Measurements from ENCODE around the gene ZGLP1.

Gene ZGLP1

DNA sequence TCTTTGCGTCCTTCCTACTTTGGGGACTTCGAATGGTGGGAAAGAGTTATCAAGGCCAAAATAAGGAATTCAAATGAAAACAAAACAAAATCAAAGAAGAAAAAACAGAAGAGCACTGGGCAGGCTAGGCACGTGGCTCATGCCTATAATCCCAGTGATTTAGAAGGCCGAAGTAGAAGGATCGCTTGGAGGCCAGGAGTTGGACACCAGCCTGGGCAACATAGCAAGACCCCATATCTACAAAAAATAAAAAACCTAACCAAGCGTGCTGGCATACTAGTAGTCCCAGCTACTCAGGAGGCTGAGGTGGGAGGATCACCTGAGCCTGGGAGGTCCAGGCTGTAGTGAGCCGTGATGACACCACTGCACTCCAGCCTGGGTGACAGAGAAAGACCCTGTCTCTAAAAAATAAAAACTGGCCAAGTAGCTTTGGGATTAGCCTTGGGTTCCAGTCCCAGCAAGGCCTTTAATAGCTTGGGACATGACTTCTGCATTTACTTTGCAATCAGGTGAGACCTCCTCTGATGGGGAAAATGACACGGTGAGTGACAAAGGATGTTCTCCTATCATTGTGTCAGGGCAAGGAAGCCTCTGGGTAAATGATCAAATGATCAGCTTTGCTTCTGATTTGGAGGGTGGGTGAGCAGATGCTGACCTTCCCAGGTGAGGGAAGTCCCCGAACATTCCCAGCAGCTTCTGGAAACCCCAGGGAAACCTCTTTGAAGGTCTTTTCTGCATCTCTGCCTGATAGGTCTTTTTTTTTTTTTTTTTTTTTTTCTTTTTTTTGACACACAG is 31.6 kb downstream of the ZGLP1 start:
- H3K4me1 ChIP-seq (ENCODE audit: control insufficient read depth, low read length) = peaks cover 8% of the 10 kb centered on the region
- no peaks in the 10 kb centered on the region for H3K9me2 ChIP-seq (replicated peaks; ENCODE audit: control insufficient read depth, low read length)
- no peak overlapping the region for H3K27ac ChIP-seq (ENCODE audit: low read depth, low read length)
- TF ChIP-seq EZH2phosphoT487 (IDR thresholded peaks at IDR 0.05; ENCODE audit: borderline replicate concordance, low read length) = no peak
- TF ChIP-seq, protein P1, sequence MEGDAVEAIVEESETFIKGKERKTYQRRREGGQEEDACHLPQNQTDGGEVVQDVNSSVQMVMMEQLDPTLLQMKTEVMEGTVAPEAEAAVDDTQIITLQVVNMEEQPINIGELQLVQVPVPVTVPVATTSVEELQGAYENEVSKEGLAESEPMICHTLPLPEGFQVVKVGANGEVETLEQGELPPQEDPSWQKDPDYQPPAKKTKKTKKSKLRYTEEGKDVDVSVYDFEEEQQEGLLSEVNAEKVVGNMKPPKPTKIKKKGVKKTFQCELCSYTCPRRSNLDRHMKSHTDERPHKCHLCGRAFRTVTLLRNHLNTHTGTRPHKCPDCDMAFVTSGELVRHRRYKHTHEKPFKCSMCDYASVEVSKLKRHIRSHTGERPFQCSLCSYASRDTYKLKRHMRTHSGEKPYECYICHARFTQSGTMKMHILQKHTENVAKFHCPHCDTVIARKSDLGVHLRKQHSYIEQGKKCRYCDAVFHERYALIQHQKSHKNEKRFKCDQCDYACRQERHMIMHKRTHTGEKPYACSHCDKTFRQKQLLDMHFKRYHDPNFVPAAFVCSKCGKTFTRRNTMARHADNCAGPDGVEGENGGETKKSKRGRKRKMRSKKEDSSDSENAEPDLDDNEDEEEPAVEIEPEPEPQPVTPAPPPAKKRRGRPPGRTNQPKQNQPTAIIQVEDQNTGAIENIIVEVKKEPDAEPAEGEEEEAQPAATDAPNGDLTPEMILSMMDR (IDR thresholded peaks at IDR 0.05; ENCODE audit: low read depth, low read length, poor library complexity, severe bottlenecking) = no peak
- H3K36me3 ChIP-seq (ENCODE audit: control insufficient read depth, low read length) = peaks cover 58% of the 10 kb centered on the region
- peaks cover 29% of the 10 kb centered on the region for H3K79me2 ChIP-seq (ENCODE audit: control insufficient read depth, low read length)
- H3K4me2 ChIP-seq (ENCODE audit: low read length) = no peak overlapping the region
- no peaks in the 10 kb centered on the region for H3K9me3 ChIP-seq (ENCODE audit: control insufficient read depth, insufficient read depth, low read length)
- no peak overlapping the region for H3K4me3 ChIP-seq (ENCODE audit: low read length)
- H4K20me1 ChIP-seq (ENCODE audit: control insufficient read depth, insufficient read depth, low read depth, low read length) = no peaks in the 10 kb centered on the region; the same call in 1 of the 2 replicates
- H3K27me3 ChIP-seq (ENCODE audit: control insufficient read depth, low read length) = no peaks in the 10 kb centered on the region
- H3F3A ChIP-seq (ENCODE audit: control insufficient read depth, insufficient read depth) = no peaks in the 10 kb centered on the region

DNA sequence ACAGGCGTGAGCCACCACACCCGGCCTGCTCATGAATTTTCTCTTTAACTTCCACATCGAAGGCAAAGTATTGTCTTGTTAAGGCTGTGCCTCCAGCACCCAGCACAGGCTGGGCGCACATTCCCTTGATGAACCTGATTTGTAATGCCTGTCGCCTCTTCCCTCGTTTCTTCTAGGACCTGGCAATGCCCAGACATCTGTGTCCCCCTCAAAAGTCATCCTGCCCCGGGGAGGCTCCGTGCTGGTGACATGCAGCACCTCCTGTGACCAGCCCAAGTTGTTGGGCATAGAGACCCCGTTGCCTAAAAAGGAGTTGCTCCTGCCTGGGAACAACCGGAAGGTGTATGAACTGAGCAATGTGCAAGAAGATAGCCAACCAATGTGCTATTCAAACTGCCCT is 35.0 kb downstream of the ZGLP1 start:
- H3K9me2 ChIP-seq (replicated peaks; ENCODE audit: control insufficient read depth, low read length) = no peaks in the 10 kb centered on the region
- no peak overlapping the region for H3K4me3 ChIP-seq (ENCODE audit: low read length)
- TF ChIP-seq EZH2phosphoT487 (IDR thresholded peaks at IDR 0.05; ENCODE audit: borderline replicate concordance, low read length) = no peak
- TF ChIP-seq, protein P1 (IDR thresholded peaks at IDR 0.05; ENCODE audit: low read depth, low read length, poor library complexity, severe bottlenecking) = no peak
- H4K20me1 ChIP-seq (ENCODE audit: control insufficient read depth, insufficient read depth, low read depth, low read length) = peaks cover 8% of the 10 kb centered on the region; the same call in 1 of the 2 replicates
- H3K79me2 ChIP-seq (ENCODE audit: control insufficient read depth, low read length) = peaks cover 46% of the 10 kb centered on the region
- peaks cover 37% of the 10 kb centered on the region for H3K4me1 ChIP-seq (ENCODE audit: control insufficient read depth, low read length)
- H3K27me3 ChIP-seq (ENCODE audit: control insufficient read depth, low read length) = no peaks in the 10 kb centered on the region
- peaks cover 57% of the 10 kb centered on the region for H3K36me3 ChIP-seq (ENCODE audit: control insufficient read depth, low read length)
- no peak overlapping the region for H3K27ac ChIP-seq (ENCODE audit: low read depth, low read length)
- H3K9me3 ChIP-seq (ENCODE audit: control insufficient read depth, insufficient read depth, low read length) = no peaks in the 10 kb centered on the region
- H3F3A ChIP-seq (ENCODE audit: control insufficient read depth, insufficient read depth) = peaks cover 10% of the 10 kb centered on the region
- H3K4me2 ChIP-seq (ENCODE audit: low read length) = no peak overlapping the region

DNA sequence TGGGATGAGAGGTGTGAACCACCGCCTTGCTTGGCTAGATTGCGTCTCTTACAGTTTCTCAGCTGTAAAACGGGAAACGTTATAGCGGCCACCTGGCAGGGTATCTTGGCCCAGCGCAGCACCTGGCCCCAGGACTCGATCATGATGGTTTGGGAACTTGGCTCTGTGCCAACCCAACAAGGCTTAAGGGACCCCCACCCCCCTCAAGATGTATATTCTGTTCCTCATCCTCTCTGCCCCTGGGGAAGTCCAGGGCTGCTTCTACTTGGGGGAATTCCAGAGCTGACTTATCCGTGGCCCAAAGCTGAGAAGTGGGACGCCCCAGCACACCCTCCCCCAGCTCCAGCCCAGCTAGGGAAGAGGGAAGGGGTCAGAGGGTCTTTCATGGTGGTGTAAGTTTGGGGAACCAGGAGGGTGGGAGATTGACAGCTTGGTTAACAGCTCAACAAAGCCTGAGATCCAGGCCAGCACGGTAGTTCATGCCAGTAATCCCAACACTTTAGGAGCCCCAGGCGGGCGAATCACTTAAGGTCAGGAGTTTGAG is 38.0 kb downstream of the ZGLP1 start:
- Histone ChIP-seq H3K79me2 (ENCODE audit: control insufficient read depth, low read length) (peaks cover 40% of the 10 kb centered on the region), H3K4me1 (ENCODE audit: control insufficient read depth, low read length) (peaks cover 46% of the 10 kb centered on the region), H3K4me2 (ENCODE audit: low read length) (peak overlapping the region; percentile 98), H3K9me3 (ENCODE audit: control insufficient read depth, insufficient read depth, low read length) (no peaks in the 10 kb centered on the region), H3K9me2 (replicated peaks; ENCODE audit: control insufficient read depth, low read length) (no peaks in the 10 kb centered on the region), H3F3A (ENCODE audit: control insufficient read depth, insufficient read depth) (peaks cover 10% of the 10 kb centered on the region), H3K36me3 (ENCODE audit: control insufficient read depth, low read length) (peaks cover 32% of the 10 kb centered on the region), H4K20me1 (ENCODE audit: control insufficient read depth, insufficient read depth, low read depth, low read length) (peaks cover 8% of the 10 kb centered on the region; the same call in 1 of the 2 replicates), H3K27ac (ENCODE audit: low read depth, low read length) (peak overlapping the region; percentile 90), H3K27me3 (ENCODE audit: control insufficient read depth, low read length) (no peaks in the 10 kb centered on the region), H3K4me3 (ENCODE audit: low read length) (peak overlapping the region; percentile 77)
- TF ChIP-seq, protein P1 (IDR thresholded peaks at IDR 0.05; ENCODE audit: low read depth, low read length, poor library complexity, severe bottlenecking) = no peak
- no peak for TF ChIP-seq EZH2phosphoT487 (IDR thresholded peaks at IDR 0.05; ENCODE audit: borderline replicate concordance, low read length)
